Smooth muscle cell (in vitro differentiated cells): ENCODE measurements around the gene AQP2. TPM values are rescaled to one million over a fixed set of nuclear protein-coding genes. Genes with fewer than 3 reads are reported as not detected.

Experiments
- DNase-seq: peaks from one replicate; lab custom pipeline; 2025; ENCODE audit not compliant: unreplicated experiment; lab: John Stamatoyannopoulos, UW
- H2AFZ ChIP-seq: fragments of 200-600 bp; sonication (generic); 2 replicates; pipeline ENCODE4 v1.6.0; 2016; ENCODE audit warnings: antibody characterized with exemption, low read depth, mild to moderate bottlenecking
- H3F3A ChIP-seq: fragments of 200-600 bp; sonication (generic); 2 replicates; pipeline ENCODE4 v1.6.0; 2017; ENCODE audit warnings: antibody characterized with exemption, low read depth
- H3K27ac ChIP-seq: fragments of 200-600 bp; sonication (generic); 2 replicates; pipeline ENCODE4 v1.5.1; 2016; ENCODE audit warnings: low read depth, mild to moderate bottlenecking
- H3K27me3 ChIP-seq: fragments of 200-600 bp; sonication (generic); 2 replicates; pipeline ENCODE4 v1.6.1; 2016; ENCODE audit warnings: low read depth, mild to moderate bottlenecking
- H3K36me3 ChIP-seq: fragments of 200-600 bp; sonication (generic); 2 replicates; pipeline ENCODE4 v1.5.1; 2016; ENCODE audit warnings: low read depth
- H3K4me1 ChIP-seq: fragments of 200-600 bp; sonication (generic); 2 replicates; pipeline ENCODE4 v1.5.1; 2016; ENCODE audit warnings: low read depth
- H3K4me2 ChIP-seq: fragments of 200-600 bp; sonication (generic); 2 replicates; pipeline ENCODE4 v1.6.0; 2016; ENCODE audit warnings: mild to moderate bottlenecking
- H3K4me3 ChIP-seq: fragments of 200-600 bp; sonication (generic); 2 replicates; pipeline ENCODE4 v1.5.1; 2016; ENCODE audit warnings: mild to moderate bottlenecking
- H3K79me2 ChIP-seq: fragments of 200-600 bp; sonication (generic); 2 replicates; pipeline ENCODE4 v1.6.0; 2016; ENCODE audit warnings: low read depth, mild to moderate bottlenecking
- H3K9ac ChIP-seq: fragments of 200-600 bp; sonication (generic); 2 replicates; pipeline ENCODE4 v1.6.0; 2016; ENCODE audit warnings: low read depth
- H3K9me3 ChIP-seq: fragments of 200-600 bp; sonication (generic); replicated peaks from 2 replicates; pipeline ENCODE4 v1.5.1; 2016; ENCODE audit warnings: low read depth
- H4K20me1 ChIP-seq: fragments of 200-600 bp; sonication (generic); 2 replicates; pipeline ENCODE4 v1.6.0; 2016; ENCODE audit warnings: low read depth
- WGBS: methylation state at CpG from one replicate; pipeline ENCODE4 v1.1.7; 2016; ENCODE audit warnings: low lambda C conversion rate; 5-methylcytosine and 5-hydroxymethylcytosine counted together
- polyA plus RNA-seq: library from polyadenylated mRNA; unstranded; fragments of >200 nt; fragmentation: Nextera tagmentation; extraction: Ambion mirVana; gene quantifications from 2 replicates; pipeline ENCODE4 v1.2.1, GENCODE V29; 2016
- total RNA-seq: library from RNA; depleted of rRNA; stranded (reverse); fragments of >200 nt; gene quantifications from 2 replicates; pipeline ENCODE4 v1.2.3, GENCODE V29; 2014
- TF ChIP-seq, protein P1 (sequence below): fragments of 200-600 bp; sonication (generic); IDR thresholded peaks from 2 replicates; pipeline ENCODE4 v1.5.1; 2017; ENCODE audit warnings: borderline replicate concordance, mild to moderate bottlenecking, antibody characterized with exemption; ENCODE audit not compliant: insufficient read depth, poor library complexity, severe bottlenecking

AQP2 gene
- total and polyA plus RNA-seq, 2 experiments from 2014 or later: 0.13 to 0.14 TPM

DNA sequence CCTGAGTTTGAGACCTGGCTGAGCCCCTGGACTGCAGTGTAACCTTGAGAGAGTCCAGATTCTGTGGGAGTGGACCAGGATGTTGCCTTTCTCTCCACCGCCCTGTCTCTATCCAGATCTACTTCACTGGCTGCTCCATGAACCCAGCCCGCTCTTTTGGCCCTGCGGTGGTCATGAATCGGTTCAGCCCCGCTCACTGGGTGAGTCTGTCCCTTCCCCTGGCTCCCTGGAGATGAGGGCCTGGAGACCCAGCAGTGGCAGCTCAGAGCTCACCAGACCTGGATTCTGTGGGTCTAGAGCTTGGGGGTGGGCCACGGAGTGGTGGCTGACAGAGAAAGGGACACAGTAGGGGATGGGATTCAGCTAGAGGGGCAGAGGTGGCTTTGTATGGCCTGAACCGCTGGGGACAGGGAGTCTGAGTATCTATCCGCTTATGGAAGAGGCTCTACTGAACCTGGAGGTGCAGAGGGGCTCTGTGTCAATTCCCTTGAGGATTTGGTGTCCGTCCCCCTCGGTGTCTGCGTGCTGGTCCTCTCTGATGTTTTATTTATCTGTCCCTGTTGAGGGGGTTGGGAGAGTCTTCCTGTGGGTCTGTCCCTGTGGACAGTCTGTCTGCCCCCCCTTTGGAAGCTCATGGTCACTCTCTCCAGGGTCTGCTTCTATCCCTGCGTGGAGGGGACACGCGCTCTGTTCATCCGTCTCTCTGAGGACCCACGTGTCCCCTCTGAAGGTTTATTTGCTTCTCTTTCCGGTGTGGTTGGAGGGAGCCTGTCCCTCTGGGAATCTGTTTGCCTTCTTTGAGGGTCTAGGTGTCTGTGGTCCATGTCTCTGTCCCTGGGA, 13.7 kb downstream of the AQP2 start:
- Histone ChIP-seq H3K4me3 (no peak overlapping the region), H3F3A (no peaks in the 10 kb centered on the region), H3K4me2 (no peak overlapping the region), H3K27me3 (peaks cover 81% of the 10 kb centered on the region), H4K20me1 (no peaks in the 10 kb centered on the region), H3K4me1 (peaks cover 10% of the 10 kb centered on the region), H3K27ac (no peak overlapping the region), H3K9me3 (no peaks in the 10 kb centered on the region), H3K79me2 (no peaks in the 10 kb centered on the region), H3K9ac (no peak overlapping the region), H2AFZ (no peak overlapping the region), H3K36me3 (no peaks in the 10 kb centered on the region)
- DNase-seq: no peak
- TF ChIP-seq, protein P1, sequence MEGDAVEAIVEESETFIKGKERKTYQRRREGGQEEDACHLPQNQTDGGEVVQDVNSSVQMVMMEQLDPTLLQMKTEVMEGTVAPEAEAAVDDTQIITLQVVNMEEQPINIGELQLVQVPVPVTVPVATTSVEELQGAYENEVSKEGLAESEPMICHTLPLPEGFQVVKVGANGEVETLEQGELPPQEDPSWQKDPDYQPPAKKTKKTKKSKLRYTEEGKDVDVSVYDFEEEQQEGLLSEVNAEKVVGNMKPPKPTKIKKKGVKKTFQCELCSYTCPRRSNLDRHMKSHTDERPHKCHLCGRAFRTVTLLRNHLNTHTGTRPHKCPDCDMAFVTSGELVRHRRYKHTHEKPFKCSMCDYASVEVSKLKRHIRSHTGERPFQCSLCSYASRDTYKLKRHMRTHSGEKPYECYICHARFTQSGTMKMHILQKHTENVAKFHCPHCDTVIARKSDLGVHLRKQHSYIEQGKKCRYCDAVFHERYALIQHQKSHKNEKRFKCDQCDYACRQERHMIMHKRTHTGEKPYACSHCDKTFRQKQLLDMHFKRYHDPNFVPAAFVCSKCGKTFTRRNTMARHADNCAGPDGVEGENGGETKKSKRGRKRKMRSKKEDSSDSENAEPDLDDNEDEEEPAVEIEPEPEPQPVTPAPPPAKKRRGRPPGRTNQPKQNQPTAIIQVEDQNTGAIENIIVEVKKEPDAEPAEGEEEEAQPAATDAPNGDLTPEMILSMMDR: no peak
- WGBS: 87% methylated on average over 16 of the region's 17 CpGs

DNA sequence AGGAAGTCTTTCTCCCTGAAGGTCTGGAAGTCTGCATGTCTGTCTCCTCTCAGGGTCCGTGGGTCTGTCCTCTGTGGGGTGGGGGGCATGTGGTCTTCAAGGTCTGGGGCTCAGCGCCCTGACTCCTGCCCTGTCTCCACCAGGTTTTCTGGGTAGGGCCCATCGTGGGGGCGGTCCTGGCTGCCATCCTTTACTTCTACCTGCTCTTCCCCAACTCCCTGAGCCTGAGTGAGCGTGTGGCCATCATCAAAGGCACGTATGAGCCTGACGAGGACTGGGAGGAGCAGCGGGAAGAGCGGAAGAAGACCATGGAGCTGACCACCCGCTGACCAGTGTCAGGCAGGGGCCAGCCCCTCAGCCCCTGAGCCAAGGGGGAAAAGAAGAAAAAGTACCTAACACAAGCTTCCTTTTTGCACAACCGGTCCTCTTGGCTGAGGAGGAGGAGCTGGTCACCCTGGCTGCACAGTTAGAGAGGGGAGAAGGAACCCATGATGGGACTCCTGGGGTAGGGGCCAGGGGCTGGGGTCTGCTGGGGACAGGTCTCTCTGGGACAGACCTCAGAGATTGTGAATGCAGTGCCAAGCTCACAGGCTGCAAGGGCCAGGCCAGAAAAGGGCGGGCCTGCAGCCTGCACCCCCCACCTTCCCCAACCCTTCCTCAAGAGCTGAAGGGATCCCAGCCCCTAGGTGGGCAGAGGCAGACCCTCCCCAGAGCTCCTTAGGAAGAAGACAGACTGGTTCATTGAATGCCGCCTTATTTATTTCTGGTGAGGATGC, 14.5 kb downstream of the AQP2 start:
- Histone ChIP-seq H3K27ac (no peak overlapping the region), H3K27me3 (peaks cover 81% of the 10 kb centered on the region), H3K79me2 (no peaks in the 10 kb centered on the region), H3F3A (no peaks in the 10 kb centered on the region), H3K36me3 (no peaks in the 10 kb centered on the region), H2AFZ (no peak overlapping the region), H3K4me2 (no peak overlapping the region), H3K9ac (no peak overlapping the region), H3K4me1 (peaks cover 4% of the 10 kb centered on the region), H4K20me1 (no peaks in the 10 kb centered on the region), H3K9me3 (no peaks in the 10 kb centered on the region), H3K4me3 (no peak overlapping the region)
- TF ChIP-seq, protein P1: no peak
- DNase-seq: no peak
- WGBS: 79% methylated on average over 13 of the region's 13 CpGs

DNA sequence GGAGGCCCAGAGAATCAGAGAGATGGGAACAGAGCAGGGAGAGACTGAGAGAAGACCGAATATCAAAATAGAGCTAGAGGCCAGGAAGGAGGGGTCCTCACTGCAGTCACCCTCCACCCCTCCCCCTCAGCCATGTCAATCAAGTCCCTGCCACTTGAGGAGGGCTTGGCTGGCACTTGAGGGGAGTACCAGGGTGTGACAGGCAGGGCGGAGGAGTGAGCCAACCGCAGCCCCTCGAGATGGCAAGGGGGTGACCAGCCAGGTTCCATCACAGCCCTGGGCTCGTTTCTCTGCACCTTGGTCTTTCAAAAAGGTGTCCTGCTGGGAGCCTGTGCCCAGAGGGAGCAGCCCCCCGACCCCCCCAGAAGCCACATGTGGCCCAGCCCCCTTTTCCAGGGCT, 15.3 kb downstream of the AQP2 start:
- H3K27me3 ChIP-seq: peaks cover 81% of the 10 kb centered on the region
- no peaks in the 10 kb centered on the region for H3K4me1 ChIP-seq
- no peak overlapping the region for H2AFZ ChIP-seq
- H3K4me2 ChIP-seq: no peak overlapping the region
- no peaks in the 10 kb centered on the region for H3F3A ChIP-seq
- H3K9me3 ChIP-seq: no peaks in the 10 kb centered on the region
- no peaks in the 10 kb centered on the region for H3K79me2 ChIP-seq
- TF ChIP-seq, protein P1: no peak
- H3K9ac ChIP-seq: no peak overlapping the region
- no peaks in the 10 kb centered on the region for H4K20me1 ChIP-seq
- no peak overlapping the region for H3K27ac ChIP-seq
- no peak for DNase-seq
- no peaks in the 10 kb centered on the region for H3K36me3 ChIP-seq
- WGBS: 77% methylated on average over 5 of the region's 6 CpGs
- H3K4me3 ChIP-seq: no peak overlapping the region
